Panc1 (cell line): ENCODE data around the gene VOPP1. TPM values are rescaled to one million over a fixed set of nuclear protein-coding genes. Genes with fewer than 3 reads are reported as not detected.
A peak's percentile ranks its signal among the peaks of the same experiment; 100 is the strongest.

Experiments
- ATAC-seq: fragments of 200-7000 bp; cut with Tn5 transposase; 2 replicates; pipeline ENCODE4 v1.9.1; 2020; ENCODE audit warnings: mild to moderate bottlenecking, moderate library complexity
- BruUV-seq: library from RNA; stranded (reverse); fragments of 400-500 nt; replicated peaks from 2 replicates; lab custom pipeline; 2021; lab: Mats Ljungman, UMichigan
- CTCF ChIA-PET: fragments of 300-600 bp; sonication (Branson Sonifier 250); formaldehyde crosslinking; loops from one replicate; lab custom pipeline; 2022; ENCODE audit warnings: antibody characterized with exemption; lab: Charles Lee
- POLR2A ChIA-PET: fragments of 300-600 bp; sonication (Branson Sonifier 250); formaldehyde crosslinking; loops from one replicate; lab custom pipeline; 2022; ENCODE audit warnings: antibody characterized with exemption; lab: Charles Lee
- DNase-seq: peaks from one replicate; pipeline ENCODE4 v3.0.0-alpha.2; 2010; ENCODE audit warnings: low read depth, low spot score
- H3K27ac ChIP-seq: 2 replicates; pipeline ENCODE4 v1.5.1; 2011; ENCODE audit warnings: mild to moderate bottlenecking, low read length, inconsistent platforms
- H3K27me3 ChIP-seq: fragments of 200-500 bp; sonication (Bioruptor generic); 2 replicates; pipeline ENCODE4 v1.6.0; 2014; ENCODE audit warnings: low read length, inconsistent platforms; ENCODE audit not compliant: control insufficient read depth, insufficient read depth
- H3K36me3 ChIP-seq: fragments of 200-500 bp; sonication (Bioruptor generic); 2 replicates; pipeline ENCODE4 v1.5.1; 2014; ENCODE audit warnings: inconsistent platforms, mild to moderate bottlenecking, low read length, moderate library complexity; ENCODE audit not compliant: control insufficient read depth, insufficient read depth
- H3K4me1 ChIP-seq: 2 replicates; pipeline ENCODE4 v1.5.1; 2011; ENCODE audit warnings: inconsistent platforms, mild to moderate bottlenecking, low read length, moderate library complexity; ENCODE audit not compliant: control insufficient read depth, insufficient read depth
- H3K4me3 ChIP-seq, 2 experiments: 2 replicates each; pipeline ENCODE4 v1.5.1; 2011 to 2012; ENCODE audit warnings: low read depth in 2 of 2, low read length in 2 of 2, mild to moderate bottlenecking in 2 of 2, inconsistent platforms in 1 of 2, moderate library complexity in 1 of 2
- H3K9me3 ChIP-seq: fragments of 200-500 bp; sonication (Bioruptor generic); 2 replicates; pipeline ENCODE4 v1.5.1; 2014; ENCODE audit warnings: low read depth, mild to moderate bottlenecking, inconsistent platforms, low read length, moderate library complexity; ENCODE audit not compliant: control insufficient read depth, insufficient read depth
- CTCF ChIP-seq: fragments of 450-650 bp; IDR thresholded peaks from 2 replicates; pipeline ENCODE4 v1.5.1; 2017; ENCODE audit warnings: mild to moderate bottlenecking
- POLR2AphosphoS5 ChIP-seq: IDR thresholded peaks from 2 replicates; pipeline ENCODE4 v1.6.1; 2012; ENCODE audit warnings: mild to moderate bottlenecking, low read depth, low read length, moderate library complexity
- REST ChIP-seq, 2 experiments: IDR thresholded peaks; 2 replicates each; pipeline ENCODE4 v1.6.1; 2011 to 2012; ENCODE audit warnings: low read depth in 2 of 2, control low read depth in 1 of 2, low read length in 1 of 2, mild to moderate bottlenecking in 1 of 2, moderate library complexity in 1 of 2; ENCODE audit not compliant: insufficient read depth in 1 of 2
- SIN3A ChIP-seq: IDR thresholded peaks from 2 replicates; pipeline ENCODE4 v1.6.1; 2012; ENCODE audit warnings: low read depth, mild to moderate bottlenecking, low read length, moderate library complexity, borderline replicate concordance; ENCODE audit not compliant: insufficient read depth
- TCF7L2 ChIP-seq: IDR thresholded peaks from 2 replicates; pipeline ENCODE4 v1.6.1; 2011; ENCODE audit warnings: mild to moderate bottlenecking, low read depth, low read length, inconsistent platforms
- in situ Hi-C: cut with HindIII; loops from 2 replicates; pipeline ENCODE4 v1.10.0; 2016; ENCODE audit warnings: low sequenced_read_pairs, low pct_unique_long_range_greater_than_20kb
- intact Hi-C: fragments of 100-400 bp; cut with micrococcal nuclease; formaldehyde crosslinking; loops from one replicate; pipeline ENCODE4 v1.10.0; 2022; ENCODE audit not compliant: unreplicated experiment
- total RNA-seq: library from RNA; stranded (reverse); gene quantifications from one replicate; pipeline ENCODE4 v1.2.1, GENCODE V29; 2021; ENCODE audit not compliant: unreplicated experiment

The VOPP1 gene
- total RNA-seq, 1 experiment from 2014 or later = 131 TPM

GRCh38 chr7:55483046-55483445 lies 89.3 kb downstream of the VOPP1 start:
- no peaks in the 10 kb centered on the region for H3K36me3 ChIP-seq
- no TSS peak for BruUV-seq
- TF ChIP-seq POLR2AphosphoS5 (no peak), CTCF (no peak), SIN3A (no peak), TCF7L2 (no peak), REST (IDR thresholded peaks at IDR 0.05; ENCODE audit: insufficient read depth in 1 of 2, low read depth in 2 of 2, low read length in 1 of 2) (no peak)
- intact Hi-C loops = no loop called here
- H3K9me3 ChIP-seq = no peaks in the 10 kb centered on the region
- no peak overlapping the region for H3K4me3 ChIP-seq
- no peak for DNase-seq
- H3K27ac ChIP-seq = no peak overlapping the region
- H3K4me1 ChIP-seq = no peaks in the 10 kb centered on the region
- no peak for ATAC-seq
- no peaks in the 10 kb centered on the region for H3K27me3 ChIP-seq
- in situ Hi-C loops = no loop called here
- POLR2A ChIA-PET = no interaction called here
- CTCF ChIA-PET = no interaction called here

- intact Hi-C loops (no loop called here), in situ Hi-C loops (no loop called here)
- ATAC-seq (peak; percentile 27; the same call in 1 of the 2 replicates), DNase-seq (no peak)
- no peak overlapping the region for H3K4me3 ChIP-seq
- H3K27ac ChIP-seq = no peak overlapping the region
- CTCF ChIA-PET = no interaction called here
- TF ChIP-seq SIN3A = no peak
- no peak for TF ChIP-seq POLR2AphosphoS5
- no peak for TF ChIP-seq REST (IDR thresholded peaks at IDR 0.05; ENCODE audit: insufficient read depth in 1 of 2, low read depth in 2 of 2, low read length in 1 of 2)
- TF ChIP-seq CTCF = no peak
- TF ChIP-seq TCF7L2 = no peak
- no peaks in the 10 kb centered on the region for H3K9me3 ChIP-seq
- no peaks in the 10 kb centered on the region for H3K27me3 ChIP-seq
- no TSS peak for BruUV-seq
- POLR2A ChIA-PET = no interaction called here
- H3K36me3 ChIP-seq = no peaks in the 10 kb centered on the region
- no peaks in the 10 kb centered on the region for H3K4me1 ChIP-seq
Measured at GRCh38 chr7:55481155-55481554, 91.1 kb downstream of the VOPP1 start.
